Activated T-helper 17 cell treated with anti-CD3 and anti-CD28 coated beads, Interleukin-2, amount 50 U/mL, for 72 hours (primary cell): ENCODE data around the gene LRG1. TPM values are rescaled to one million over a fixed set of nuclear protein-coding genes. Genes with fewer than 3 reads are reported as not detected.
"Not testable (repeated sequence)": the region's sequence is repeated elsewhere in the genome, so short reads cannot be mapped to it uniquely, and the experiment has no call there.

ENCODE experiments used
- ATAC-seq: fragments of 150-1000 bp; cut with Tn5 transposase; replicated peaks from 2 replicates; pipeline ENCODE4 v1.10.0; 2021; ENCODE audit warnings: mild to moderate bottlenecking, moderate library complexity
- H3K27ac Mint-ChIP-seq: one replicate; pipeline ENCODE4 v1.8.0; 2022; ENCODE audit warnings: mixed read lengths
- H3K27me3 Mint-ChIP-seq: one replicate; pipeline ENCODE4 v1.8.0; 2022; ENCODE audit warnings: mixed read lengths
- H3K36me3 Mint-ChIP-seq: one replicate; pipeline ENCODE4 v1.8.0; 2022; ENCODE audit warnings: low read depth, mild to moderate bottlenecking, mixed read lengths
- H3K4me1 Mint-ChIP-seq: one replicate; pipeline ENCODE4 v1.8.0; 2022; ENCODE audit warnings: mixed read lengths
- H3K4me3 Mint-ChIP-seq: one replicate; pipeline ENCODE4 v1.8.0; 2022; ENCODE audit warnings: mild to moderate bottlenecking, mixed read lengths
- H3K9me3 Mint-ChIP-seq: one replicate; pipeline ENCODE4 v1.8.0; 2022; ENCODE audit warnings: mixed read lengths
- total RNA-seq, 2 donors: library from RNA; stranded (reverse); gene quantifications; one replicate each; pipeline ENCODE4 v1.2.3, GENCODE V29; 2022

LRG1 gene
- total RNA-seq, 2 donors from 2014 or later: 0.53 to 0.93 TPM

DNA sequence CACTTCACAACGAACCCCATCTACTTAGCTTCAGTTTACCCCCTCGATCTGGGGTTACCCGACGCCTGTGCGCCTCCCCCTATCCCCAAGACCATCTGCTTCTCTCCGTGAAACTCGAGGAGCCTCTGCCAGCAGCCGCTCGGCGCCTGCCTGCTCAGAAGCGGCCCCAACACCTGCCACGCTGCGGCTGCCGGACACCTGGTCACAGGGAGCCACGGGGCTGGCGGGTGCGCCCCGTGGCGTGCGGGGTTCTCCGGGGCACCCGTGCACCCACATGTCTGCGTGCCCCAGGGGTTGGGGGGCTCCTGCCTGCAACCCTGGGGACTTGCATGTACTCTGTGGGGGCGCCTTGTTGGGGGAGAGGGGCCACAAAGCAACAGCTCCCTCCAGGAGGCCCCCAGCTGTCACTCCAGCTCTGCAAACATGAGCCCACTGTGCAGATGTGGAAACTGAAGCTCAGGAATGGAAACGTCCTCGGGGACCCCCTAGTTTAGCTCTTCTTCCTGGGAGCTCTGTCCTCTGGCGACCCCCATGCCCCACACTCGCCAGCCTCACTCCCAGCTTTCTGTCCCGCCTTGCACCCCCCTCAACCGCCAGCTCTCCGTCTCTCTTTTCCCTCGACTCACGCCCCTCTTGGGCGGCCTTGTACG, 26.7 kb upstream of the LRG1 start:
- ATAC-seq: no peak
- Mint-ChIP-seq H3K27me3 (peaks cover 8% of the 10 kb centered on the region), H3K4me3 (no peak overlapping the region), H3K4me1 (no peaks in the 10 kb centered on the region), H3K27ac (no peak overlapping the region), H3K9me3 (no peaks in the 10 kb centered on the region), H3K36me3 (no peaks in the 10 kb centered on the region)

DNA sequence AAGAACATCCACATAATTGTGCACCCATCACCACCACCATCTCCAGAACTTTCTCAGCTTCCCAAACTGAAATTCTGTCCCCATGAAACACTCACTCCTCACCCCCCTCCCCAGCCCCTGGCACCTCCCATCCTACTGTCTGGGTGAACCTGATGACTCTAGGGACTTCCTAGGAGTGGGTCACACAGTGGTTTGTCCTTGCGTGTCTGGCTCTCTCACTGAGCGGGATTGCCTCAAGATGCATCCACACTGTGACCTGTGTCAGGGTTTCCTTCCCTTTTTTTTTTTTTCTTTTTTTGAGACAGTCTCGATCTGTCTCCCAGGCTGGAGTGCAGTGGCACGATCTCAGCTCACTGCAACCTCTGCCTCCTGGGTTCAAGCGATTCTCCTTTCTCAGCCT, 23.7 kb upstream of the LRG1 start:
- H3K36me3 Mint-ChIP-seq, ATAC-seq, H3K27me3 Mint-ChIP-seq, H3K4me1 Mint-ChIP-seq, H3K27ac Mint-ChIP-seq, H3K9me3 Mint-ChIP-seq, H3K4me3 Mint-ChIP-seq: not testable (repeated sequence)

DNA sequence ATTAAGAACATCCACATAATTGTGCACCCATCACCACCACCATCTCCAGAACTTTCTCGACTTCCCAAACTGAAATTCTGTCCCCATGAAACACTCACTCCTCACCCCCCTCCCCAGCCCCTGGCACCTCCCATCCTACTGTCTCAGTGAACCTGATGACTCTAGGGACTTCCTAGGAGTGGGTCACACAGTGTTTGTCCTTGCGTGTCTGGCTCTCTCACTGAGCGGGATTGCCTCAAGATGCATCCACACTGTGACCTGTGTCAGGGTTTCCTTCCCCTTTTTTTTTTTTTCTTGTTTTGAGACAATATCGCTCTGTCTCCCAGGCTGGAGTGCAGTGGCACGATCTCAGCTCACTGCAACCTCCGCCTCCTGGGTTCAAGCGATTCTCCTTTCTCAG, 22.2 kb upstream of the LRG1 start:
- not testable (repeated sequence) for H3K27me3 Mint-ChIP-seq, ATAC-seq, H3K27ac Mint-ChIP-seq, H3K36me3 Mint-ChIP-seq, H3K9me3 Mint-ChIP-seq, H3K4me1 Mint-ChIP-seq, H3K4me3 Mint-ChIP-seq

DNA sequence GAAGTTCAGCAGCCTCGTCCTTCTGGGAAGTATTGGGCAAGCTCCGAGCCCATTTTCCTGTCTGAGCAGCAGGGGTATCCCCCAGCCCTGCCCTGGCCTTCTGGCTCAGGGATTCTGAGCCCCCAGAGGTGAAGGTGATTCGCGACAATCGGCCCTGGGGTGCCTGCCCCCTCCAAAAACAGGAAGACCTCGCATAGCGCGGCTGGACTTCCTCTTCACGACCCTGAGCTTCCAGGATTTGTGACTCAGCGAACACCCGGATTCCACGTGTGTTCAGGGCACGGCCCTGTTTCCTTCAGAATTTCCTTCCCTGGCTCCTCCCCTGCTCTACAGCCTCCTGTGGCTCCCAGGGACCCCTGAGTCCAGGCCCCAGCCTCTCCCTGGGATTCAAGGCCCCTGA, 19.7 kb upstream of the LRG1 start, which contains the start of gene SEMA6B:
TSS of gene SEMA6B (minus strand) at position 116 of the 400 bp plus-strand sequence. CDS start 1,227 bp downstream, outside the sequence.
- no peak for ATAC-seq
- Mint-ChIP-seq H3K36me3 (no peaks in the 10 kb centered on the region), H3K4me3 (no peak within 1 kb of the TSS), H3K9me3 (no peaks in the 10 kb centered on the region), H3K27me3 (no peaks in the 10 kb centered on the region), H3K27ac (no peak within 1 kb of the TSS), H3K4me1 (no peaks in the 10 kb centered on the region)

DNA sequence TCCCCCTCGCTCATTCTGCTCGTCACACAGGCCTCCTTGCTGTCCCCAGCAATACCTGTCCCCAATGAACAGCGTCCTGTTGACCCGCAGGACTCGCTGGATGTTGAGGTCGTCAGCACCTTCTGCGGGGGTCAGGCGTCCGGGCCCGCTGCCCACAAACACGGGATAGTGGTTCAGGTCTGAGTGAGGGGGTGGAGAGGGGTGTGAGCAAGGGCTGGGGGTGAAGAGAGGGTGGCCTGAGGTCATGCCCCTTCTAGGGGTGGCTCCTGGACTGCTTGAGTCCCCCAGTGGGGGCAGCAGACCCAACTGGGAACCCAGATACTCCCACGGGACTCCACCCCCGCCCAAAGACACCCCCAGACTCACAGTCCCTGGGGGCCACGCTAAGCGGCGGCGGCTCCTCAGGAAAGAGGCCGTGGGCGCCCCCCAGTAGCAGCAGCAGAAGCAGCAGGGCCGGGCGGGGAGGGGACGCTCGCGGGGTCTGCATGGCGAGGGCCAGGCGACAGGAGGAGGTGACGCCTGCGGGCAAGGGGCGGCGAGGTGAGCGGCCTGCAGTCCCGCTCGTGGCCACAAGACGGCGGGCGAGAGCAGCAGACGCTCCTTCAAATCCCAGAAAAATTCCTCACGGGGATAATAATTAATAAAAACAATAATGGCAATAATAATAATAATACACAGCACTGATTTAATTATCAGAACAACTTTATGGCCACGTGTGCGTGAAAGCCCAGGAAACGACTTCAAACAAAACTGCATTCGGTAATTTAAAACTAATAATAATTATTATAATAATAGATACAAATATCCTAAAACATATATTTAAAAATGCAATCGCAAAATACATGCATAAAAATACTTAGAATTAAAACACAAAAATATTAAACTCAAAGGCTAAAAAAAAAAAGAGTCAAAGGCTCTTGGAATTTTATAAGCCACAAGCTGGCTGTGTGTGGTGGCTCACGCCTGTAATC, 18.4 kb upstream of the LRG1 start:
- Mint-ChIP-seq H3K4me1 (no peaks in the 10 kb centered on the region), H3K27ac (no peak overlapping the region), H3K27me3 (peaks cover 6% of the 10 kb centered on the region), H3K9me3 (no peaks in the 10 kb centered on the region), H3K36me3 (no peaks in the 10 kb centered on the region), H3K4me3 (no peak overlapping the region)
- no peak for ATAC-seq

DNA sequence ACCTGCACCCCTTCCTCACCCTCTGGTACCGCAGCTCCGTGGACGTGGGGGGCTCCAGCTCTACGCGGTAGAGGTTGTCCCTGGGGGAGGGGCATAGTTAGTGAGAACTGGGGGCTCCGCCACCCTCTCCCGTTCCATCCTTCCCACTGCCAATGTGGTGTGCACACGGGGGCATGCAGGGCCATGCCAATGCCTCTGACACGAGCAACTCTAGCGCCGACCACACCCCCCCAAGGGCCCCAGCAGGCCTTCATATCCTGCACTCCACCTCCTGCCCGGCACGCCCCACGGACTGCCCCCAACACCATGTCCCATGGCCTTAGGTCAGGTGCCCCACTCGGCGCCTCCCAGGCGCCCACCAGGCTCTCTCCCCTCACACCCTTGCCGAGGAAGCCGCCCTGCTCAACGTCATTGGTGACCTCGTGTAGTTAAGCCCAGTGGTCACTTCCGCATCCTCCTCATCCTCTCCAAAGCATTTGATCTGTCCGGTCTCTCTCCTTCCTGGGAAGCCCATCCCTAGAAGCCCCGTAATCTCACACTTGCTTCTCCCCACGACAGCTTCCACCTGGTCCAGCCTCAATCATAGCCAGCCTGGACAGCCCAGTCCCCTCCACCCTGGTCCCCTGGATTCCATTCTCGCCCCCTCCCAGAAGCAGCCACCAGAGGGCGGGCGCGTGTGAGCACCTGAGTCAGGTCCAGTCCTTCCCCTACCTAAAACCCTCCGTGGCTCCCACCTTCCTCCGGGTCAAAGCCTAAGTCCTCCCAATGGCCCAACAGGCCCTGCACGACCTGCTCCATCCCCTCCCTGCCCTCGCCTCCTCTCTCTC, 17.5 kb upstream of the LRG1 start:
- no peaks in the 10 kb centered on the region for H3K4me1 Mint-ChIP-seq
- H3K9me3 Mint-ChIP-seq: no peaks in the 10 kb centered on the region
- ATAC-seq: no peak

DNA sequence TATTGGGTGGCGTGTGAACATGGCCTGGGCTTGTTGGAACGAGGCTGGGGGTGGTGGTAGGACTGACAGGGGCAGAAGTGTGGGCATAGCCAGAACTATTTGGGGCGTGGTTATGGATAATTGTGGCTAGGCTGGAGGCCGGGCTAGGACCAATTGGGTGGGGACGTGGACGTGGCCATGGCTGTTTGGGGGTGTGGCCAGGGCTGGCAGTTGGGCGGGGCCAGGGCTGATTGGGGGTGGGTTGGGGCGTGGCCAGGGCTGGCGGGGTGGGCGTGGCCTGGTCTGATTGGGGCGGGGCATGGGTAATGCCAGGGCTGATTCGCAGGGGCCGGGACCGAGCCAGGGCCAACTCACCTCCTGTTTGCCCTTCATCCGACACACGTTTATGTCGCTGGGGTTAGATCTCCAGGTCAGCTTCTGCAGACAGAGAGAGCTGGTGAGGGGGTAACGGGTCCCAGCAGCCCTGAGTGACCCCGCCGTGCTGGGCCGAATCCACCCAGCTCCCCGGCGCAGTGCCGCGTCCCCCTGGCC, 16.8 kb upstream of the LRG1 start:
- H3K4me3 Mint-ChIP-seq: no peak overlapping the region
- peak; percentile 39 for ATAC-seq
- H3K27ac Mint-ChIP-seq: no peak overlapping the region
- H3K36me3 Mint-ChIP-seq: no peaks in the 10 kb centered on the region
- peaks cover 15% of the 10 kb centered on the region for H3K27me3 Mint-ChIP-seq
- H3K9me3 Mint-ChIP-seq: no peaks in the 10 kb centered on the region
- no peaks in the 10 kb centered on the region for H3K4me1 Mint-ChIP-seq

More for the DNA sequence above, 17.5 kb upstream of the LRG1 start:
- Mint-ChIP-seq H3K27ac (no peak overlapping the region), H3K4me3 (no peak overlapping the region), H3K36me3 (no peaks in the 10 kb centered on the region), H3K27me3 (peaks cover 11% of the 10 kb centered on the region)

DNA sequence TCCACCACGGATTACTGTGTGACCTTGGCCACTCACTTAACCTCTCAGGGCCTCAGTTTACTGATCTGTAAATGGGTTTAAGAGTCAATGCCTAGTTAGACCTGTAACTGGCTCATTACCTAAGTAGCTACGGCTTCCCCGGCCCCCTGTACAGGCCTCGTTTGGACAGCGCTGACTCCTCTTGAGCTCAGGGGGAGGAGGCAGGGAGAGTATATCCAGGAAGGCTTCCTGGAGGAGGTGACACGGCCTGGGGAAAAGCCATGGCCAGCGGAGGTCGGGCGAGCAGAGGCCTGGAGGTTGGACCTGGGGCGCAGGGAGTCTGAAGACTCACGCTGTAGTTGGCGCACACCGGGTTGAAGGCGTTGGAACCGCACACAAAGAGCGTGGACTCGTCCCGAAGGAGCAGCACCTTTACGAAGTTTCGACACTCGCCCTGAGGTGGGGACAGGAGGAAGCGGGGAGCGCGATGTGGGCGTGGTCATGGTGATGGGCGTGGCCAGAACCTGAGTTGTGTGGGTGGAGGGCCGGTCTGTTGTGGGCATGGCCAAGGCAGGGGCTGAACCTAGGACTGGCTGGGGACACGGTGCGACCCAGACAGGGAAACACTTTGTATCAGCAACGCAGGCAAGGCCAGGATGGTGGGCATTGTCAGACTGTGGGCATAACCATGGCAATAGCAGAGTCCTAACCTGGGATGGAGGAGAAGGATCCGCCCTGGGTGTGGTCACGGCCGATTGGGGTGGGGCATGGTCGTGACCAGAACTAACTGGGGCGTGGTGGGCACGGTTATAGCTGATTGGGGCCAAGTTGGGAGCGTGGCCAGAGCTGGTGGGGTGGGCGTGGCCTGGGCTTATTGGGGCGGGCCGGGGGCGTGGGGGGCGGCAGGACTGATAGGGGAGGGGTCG, 16.1 kb upstream of the LRG1 start:
- H3K4me1 Mint-ChIP-seq: no peaks in the 10 kb centered on the region
- ATAC-seq: no peak
- H3K27ac Mint-ChIP-seq: no peak overlapping the region
- peaks cover 15% of the 10 kb centered on the region for H3K27me3 Mint-ChIP-seq
- H3K9me3 Mint-ChIP-seq: no peaks in the 10 kb centered on the region
- no peak overlapping the region for H3K4me3 Mint-ChIP-seq
- no peaks in the 10 kb centered on the region for H3K36me3 Mint-ChIP-seq

DNA sequence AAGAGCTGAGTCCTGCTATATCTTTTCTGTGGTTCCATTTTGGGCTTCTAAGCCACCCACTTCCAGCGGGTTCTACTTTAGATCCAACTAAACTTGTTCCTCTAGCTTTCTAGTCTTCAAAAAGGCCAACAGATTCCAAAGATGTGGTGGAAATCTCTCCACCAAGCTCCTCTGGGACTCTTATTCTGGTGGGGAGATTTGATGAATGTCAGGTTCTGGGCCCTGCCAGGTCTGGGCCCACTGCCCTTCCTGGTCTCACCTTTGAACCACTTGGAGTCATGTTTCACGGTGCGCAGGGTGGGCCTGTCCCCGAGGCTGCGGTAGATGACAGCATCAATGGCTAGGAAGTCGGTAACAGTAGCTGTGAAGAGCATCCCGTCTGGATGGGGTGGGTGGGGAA, 14.9 kb upstream of the LRG1 start:
- Mint-ChIP-seq H3K4me1 (no peaks in the 10 kb centered on the region), H3K9me3 (no peaks in the 10 kb centered on the region), H3K27me3 (peaks cover 15% of the 10 kb centered on the region), H3K4me3 (no peak overlapping the region), H3K27ac (no peak overlapping the region), H3K36me3 (no peaks in the 10 kb centered on the region)
- ATAC-seq: no peak

DNA sequence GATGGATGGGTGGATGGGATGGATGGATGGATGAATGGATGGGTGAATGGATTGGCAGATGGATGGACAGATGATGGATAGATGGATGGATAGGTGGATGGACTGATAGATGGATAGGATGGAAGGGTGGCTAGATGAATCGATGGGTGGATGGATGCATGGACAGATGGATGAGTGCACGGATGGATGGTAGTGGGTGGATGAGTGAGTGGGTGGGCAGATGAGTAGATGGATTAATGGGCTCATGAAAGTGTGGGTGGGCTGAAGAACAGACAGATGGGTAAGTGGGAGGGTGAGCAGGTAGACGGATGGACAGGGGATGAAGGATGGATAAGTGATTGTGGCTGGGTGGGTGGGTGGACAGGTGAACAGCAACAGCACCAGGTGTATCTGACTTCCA, 13.9 kb upstream of the LRG1 start:
- no peaks in the 10 kb centered on the region for H3K9me3 Mint-ChIP-seq
- ATAC-seq: no peak
- no peaks in the 10 kb centered on the region for H3K4me1 Mint-ChIP-seq
- no peak overlapping the region for H3K27ac Mint-ChIP-seq
- H3K36me3 Mint-ChIP-seq: no peaks in the 10 kb centered on the region
- H3K27me3 Mint-ChIP-seq: peaks cover 19% of the 10 kb centered on the region
- H3K4me3 Mint-ChIP-seq: no peak overlapping the region

DNA sequence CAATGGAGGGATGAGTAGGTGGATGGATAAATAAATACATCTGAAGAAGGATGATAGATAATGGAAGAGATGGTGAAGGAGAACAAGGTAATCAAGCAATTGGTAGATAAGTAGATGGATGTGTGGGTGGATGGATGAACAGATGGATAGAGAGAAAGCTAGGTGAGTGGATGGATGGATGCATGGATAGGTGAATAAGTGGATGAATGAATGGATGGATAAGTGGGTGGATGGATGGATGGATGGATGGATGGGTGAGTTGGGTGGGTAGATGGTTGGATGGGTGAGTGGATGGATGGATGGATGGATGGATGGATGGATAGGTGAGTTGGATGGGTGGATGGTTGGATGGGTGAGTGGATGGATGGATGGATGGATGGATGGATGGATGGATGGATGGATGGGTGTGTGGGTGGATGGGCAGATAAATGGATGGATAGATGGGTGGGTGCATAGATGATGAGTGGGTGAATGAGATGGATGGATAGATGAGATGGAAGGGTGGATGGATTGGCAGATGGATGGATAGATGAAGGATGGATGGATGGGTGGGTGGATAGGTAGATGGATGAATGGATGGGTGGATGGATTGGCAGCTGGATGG, 13.4 kb upstream of the LRG1 start:
- Mint-ChIP-seq H3K27ac (no peak overlapping the region), H3K9me3 (no peaks in the 10 kb centered on the region), H3K27me3 (peaks cover 19% of the 10 kb centered on the region), H3K4me1 (no peaks in the 10 kb centered on the region), H3K4me3 (no peak overlapping the region), H3K36me3 (no peaks in the 10 kb centered on the region)
- ATAC-seq: no peak

DNA sequence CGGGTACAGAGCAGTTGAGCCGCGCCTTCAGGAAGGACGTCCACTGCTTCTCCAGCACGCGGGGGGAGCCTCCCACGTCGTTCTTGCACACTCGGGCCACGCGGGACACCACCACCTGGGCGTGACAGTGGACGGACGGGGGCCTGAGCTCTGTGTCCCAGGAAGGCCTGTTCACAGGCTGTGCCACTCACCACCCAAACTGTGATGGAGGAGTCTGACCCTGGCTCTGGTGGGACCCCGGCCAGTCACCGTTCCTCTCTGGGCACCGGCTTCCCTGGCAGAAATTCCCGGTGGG, 12.6 kb upstream of the LRG1 start:
- Mint-ChIP-seq H3K27me3 (peaks cover 21% of the 10 kb centered on the region), H3K27ac (no peak overlapping the region), H3K9me3 (no peaks in the 10 kb centered on the region), H3K4me1 (no peaks in the 10 kb centered on the region), H3K36me3 (no peaks in the 10 kb centered on the region), H3K4me3 (no peak overlapping the region)
- no peak for ATAC-seq

DNA sequence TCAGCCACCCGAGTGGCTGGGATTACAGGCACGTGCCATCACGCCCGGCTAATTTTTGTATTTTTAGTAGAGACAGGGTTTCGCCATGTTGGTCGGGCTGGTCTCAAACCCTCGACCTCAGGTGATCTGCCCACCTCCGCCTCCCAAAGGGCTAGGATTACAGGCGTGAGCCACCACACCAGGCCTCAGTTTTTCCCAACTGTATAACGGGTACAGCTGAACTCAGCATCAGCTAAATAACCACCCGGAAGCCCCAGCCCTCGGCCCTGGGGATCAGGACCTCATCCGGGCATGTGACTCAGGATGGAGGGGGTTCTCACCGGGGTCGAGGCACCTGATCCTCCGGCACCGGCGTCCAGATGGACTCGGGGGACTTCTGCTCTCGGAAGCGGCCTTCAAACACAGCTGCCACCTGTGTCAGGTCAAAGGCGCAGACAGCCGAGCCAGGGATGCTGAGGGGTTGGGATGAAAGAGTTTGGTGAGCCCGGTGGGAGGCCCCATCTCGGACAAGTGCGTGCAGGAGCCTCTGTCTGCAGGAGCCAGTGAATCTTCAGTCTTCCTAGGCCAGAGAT, 10.7 kb upstream of the LRG1 start:
- H3K27me3 Mint-ChIP-seq: peaks cover 22% of the 10 kb centered on the region
- no peaks in the 10 kb centered on the region for H3K36me3 Mint-ChIP-seq
- no peak overlapping the region for H3K4me3 Mint-ChIP-seq
- no peaks in the 10 kb centered on the region for H3K4me1 Mint-ChIP-seq
- H3K9me3 Mint-ChIP-seq: no peaks in the 10 kb centered on the region
- H3K27ac Mint-ChIP-seq: no peak overlapping the region
- ATAC-seq: no peak
